IMR-90 (cell line): ENCODE data around the gene HTT-AS. TPM values are rescaled to one million over a fixed set of nuclear protein-coding genes. Genes with fewer than 3 reads are reported as not detected.

Experiments used
- ATAC-seq: fragments of 200-7000 bp; cut with Tn5 transposase; 2 replicates; pipeline ENCODE4 v1.9.1; 2020; ENCODE audit warnings: low read depth, mild to moderate bottlenecking, moderate library complexity
- BruUV-seq: library from RNA; stranded (reverse); fragments of 400-500 nt; replicated peaks from 2 replicates; lab custom pipeline; 2021; lab: Mats Ljungman, UMichigan
- CTCF ChIA-PET: fragments of 300-600 bp; formaldehyde crosslinking; extraction: SDS; loops from one replicate; lab custom pipeline; 2021; ENCODE audit warnings: antibody characterized with exemption; lab: Yijun Ruan, JAX
- POLR2A ChIA-PET: fragments of 300-600 bp; sonication (Branson Sonifier 250); formaldehyde crosslinking; loops from one replicate; lab custom pipeline; 2022; ENCODE audit warnings: antibody characterized with exemption; ENCODE audit not compliant: unreplicated experiment; lab: Charles Lee
- DNase-seq: peaks from one replicate; pipeline ENCODE4 v3.0.0; 2013
- H2AFZ ChIP-seq: replicated peaks from 2 replicates; pipeline ENCODE3; 2013; ENCODE audit warnings: low read length, mild to moderate bottlenecking; ENCODE audit not compliant: poor library complexity
- H2AK5ac ChIP-seq: 2 replicates; pipeline ENCODE4 v1.6.1; 2013; ENCODE audit warnings: low read depth, low read length, inconsistent platforms
- H2AK9ac ChIP-seq: replicated peaks from 2 replicates; pipeline ENCODE3; 2013; ENCODE audit warnings: mild to moderate bottlenecking, low read depth, low read length, moderate library complexity; ENCODE audit not compliant: poor library complexity
- H2BK120ac ChIP-seq: 2 replicates; pipeline ENCODE4 v1.6.1; 2013; ENCODE audit warnings: low read depth, low read length, inconsistent platforms
- H2BK15ac ChIP-seq: 3 replicates; pipeline ENCODE4 v1.6.1; 2013; ENCODE audit warnings: low read depth, low read length, inconsistent platforms
- H2BK20ac ChIP-seq: 2 replicates; pipeline ENCODE4 v1.6.1; 2013; ENCODE audit warnings: low read depth, mild to moderate bottlenecking, inconsistent platforms, low read length, moderate library complexity
- H2BK5ac ChIP-seq: 2 replicates; pipeline ENCODE4 v1.6.1; 2013; ENCODE audit warnings: mild to moderate bottlenecking, low read depth, low read length, inconsistent platforms; ENCODE audit not compliant: poor library complexity, severe bottlenecking
- H3K14ac ChIP-seq: replicated peaks from 2 replicates; pipeline ENCODE4 v1.6.1; 2013; ENCODE audit warnings: low read depth, low read length, inconsistent platforms
- H3K18ac ChIP-seq: 2 replicates; pipeline ENCODE4 v1.6.1; 2013; ENCODE audit warnings: low read depth, low read length, control low read depth
- H3K23ac ChIP-seq: 2 replicates; pipeline ENCODE4 v1.6.1; 2013; ENCODE audit warnings: low read depth, low read length, inconsistent platforms
- H3K27ac ChIP-seq: 2 replicates; pipeline ENCODE4 v1.5.1; 2013; ENCODE audit warnings: mild to moderate bottlenecking, control low read depth, low read length; ENCODE audit not compliant: insufficient read depth
- H3K27me3 ChIP-seq: 2 replicates; pipeline ENCODE4 v1.6.1; 2013; ENCODE audit warnings: low read length; ENCODE audit not compliant: control insufficient read depth, insufficient read depth
- H3K36me3 ChIP-seq: 2 replicates; pipeline ENCODE4 v1.6.1; 2013; ENCODE audit warnings: low read length, mixed read lengths; ENCODE audit not compliant: control insufficient read depth, insufficient read depth
- H3K4ac ChIP-seq: 2 replicates; pipeline ENCODE4 v1.6.1; 2013; ENCODE audit warnings: low read depth, low read length, inconsistent platforms
- H3K4me1 ChIP-seq: 2 replicates; pipeline ENCODE4 v1.6.1; 2013; ENCODE audit warnings: low read length, mixed read lengths; ENCODE audit not compliant: control insufficient read depth, insufficient read depth
- H3K4me2 ChIP-seq: 2 replicates; pipeline ENCODE4 v1.6.1; 2013; ENCODE audit warnings: low read depth, mild to moderate bottlenecking, control low read depth, low read length, moderate library complexity
- H3K4me3 ChIP-seq: 2 replicates; pipeline ENCODE4 v1.5.1; 2013; ENCODE audit warnings: low read depth, mild to moderate bottlenecking, control low read depth, low read length, moderate library complexity; ENCODE audit not compliant: insufficient read depth
- H3K56ac ChIP-seq: 2 replicates; pipeline ENCODE4 v1.6.1; 2013; ENCODE audit warnings: low read length, inconsistent platforms; ENCODE audit not compliant: insufficient read depth; ENCODE audit errors: extremely low read depth
- H3K79me1 ChIP-seq, 2 experiments: 2 replicates each; pipeline ENCODE4 v1.6.1; 2013; ENCODE audit warnings: low read length in 2 of 2, inconsistent platforms in 1 of 2, low read depth in 1 of 2
- H3K9ac ChIP-seq: 2 replicates; pipeline ENCODE4 v1.6.1; 2013; ENCODE audit warnings: low read depth, low read length, control low read depth
- H3K9me1 ChIP-seq: 2 replicates; pipeline ENCODE4 v1.6.1; 2013; ENCODE audit warnings: low read length, inconsistent platforms; ENCODE audit not compliant: insufficient read depth
- H3K9me3 ChIP-seq: 2 replicates; pipeline ENCODE4 v1.6.1; 2013; ENCODE audit warnings: low read length; ENCODE audit not compliant: control insufficient read depth, insufficient read depth
- H4K20me1 ChIP-seq: 2 replicates; pipeline ENCODE4 v1.6.1; 2013; ENCODE audit warnings: low read length, inconsistent platforms; ENCODE audit not compliant: insufficient read depth
- H4K5ac ChIP-seq: 2 replicates; pipeline ENCODE4 v1.6.1; 2013; ENCODE audit warnings: mild to moderate bottlenecking, low read depth, low read length, control low read depth
- H4K8ac ChIP-seq, 2 experiments: 2 replicates each; pipeline ENCODE4 v1.6.1; 2013; ENCODE audit warnings: low read depth in 2 of 2, low read length in 2 of 2, control low read depth in 1 of 2, inconsistent platforms in 1 of 2
- H4K91ac ChIP-seq: 2 replicates; pipeline ENCODE4 v1.6.1; 2013; ENCODE audit warnings: low read depth, low read length, inconsistent platforms; ENCODE audit not compliant: insufficient read depth
- FOS ChIP-seq: fragments of 150-350 bp; IDR thresholded peaks from 2 replicates; pipeline ENCODE4 v1.6.1; 2016; ENCODE audit warnings: low read depth, low read length
- MAZ ChIP-seq: IDR thresholded peaks from 2 replicates; pipeline ENCODE4 v1.6.1; 2012; ENCODE audit warnings: low read depth, mild to moderate bottlenecking, low read length, improper control_type of control experiment, moderate library complexity, borderline replicate concordance
- NFE2L2 ChIP-seq: fragments of 150-350 bp; IDR thresholded peaks from 2 replicates; pipeline ENCODE4 v1.6.1; 2016; ENCODE audit warnings: low read depth, mild to moderate bottlenecking, low read length
- RAD21 ChIP-seq: IDR thresholded peaks from 2 replicates; pipeline ENCODE4 v1.6.1; 2012; ENCODE audit warnings: low read length, improper control_type of control experiment
- RFX5 ChIP-seq: IDR thresholded peaks from 2 replicates; pipeline ENCODE4 v1.8.0; 2012; ENCODE audit warnings: low read depth, mild to moderate bottlenecking, low read length, moderate library complexity
- WGBS, 2 experiments: methylation state at CpG; one replicate each; pipeline versions ENCODE4 v1.1.5 to v1.1.7; 2013; ENCODE audit warnings: missing lambda C conversion rate in 2 of 2; ENCODE audit not compliant: insufficient read length in 1 of 2; ENCODE audit errors: extremely low coverage in 2 of 2; 5-methylcytosine and 5-hydroxymethylcytosine counted together
- dilution Hi-C: fragments of 300-500 bp; cut with HindIII; formaldehyde crosslinking; loops from one replicate; pipeline ENCODE4 v1.14.3; 2018; ENCODE audit warnings: low sequenced_read_pairs; ENCODE audit not compliant: unreplicated experiment
- in situ Hi-C: fragments of 300-500 bp; cut with MboI; formaldehyde crosslinking; loops from 3 replicates; pipeline ENCODE4 v1.14.3; 2019; ENCODE audit warnings: low sequenced_read_pairs, inconsistent platforms, mixed read lengths
- intact Hi-C: fragments of 100-400 bp; cut with micrococcal nuclease; formaldehyde crosslinking; loops from 2 replicates; pipeline ENCODE4 v1.10.0; 2022
- polyA plus RNA-seq, 3 experiments: library from polyadenylated mRNA; depleted of rRNA; stranded (reverse); fragments of >200 nt; gene quantifications; 2 replicates each; pipeline ENCODE4 v1.2.3, GENCODE V29; 2012; ENCODE audit warnings: low replicate concordance in 1 of 3
- total RNA-seq: library from RNA; depleted of rRNA; stranded (reverse); fragments of >200 nt; gene quantifications from 2 replicates; pipeline ENCODE4 v1.2.3, GENCODE V29; 2012
- TF ChIP-seq, protein P1 (sequence below): conservative IDR thresholded peaks from 2 replicates; pipeline ENCODE4 v1.5.1; 2012; ENCODE audit warnings: mild to moderate bottlenecking, low read depth, low read length, improper control_type of control experiment

HTT-AS gene
- total and polyA plus RNA-seq, 2 of the 4 experiments (the other 2 are of a cell fraction) = not detected

- Histone ChIP-seq H3K4ac (no peak overlapping the region), H3K27me3 (no peaks in the 10 kb centered on the region), H4K91ac (no peak overlapping the region), H3K18ac (no peak overlapping the region), H4K8ac (no peak overlapping the region), H2BK15ac (no peak overlapping the region), H3K14ac (no peak overlapping the region), H2BK120ac (no peak overlapping the region), H2AK5ac (no peak overlapping the region), H3K23ac (no peak overlapping the region), H3K4me3 (no peak overlapping the region), H3K9me3 (no peaks in the 10 kb centered on the region), H3K36me3 (peaks cover 25% of the 10 kb centered on the region), H4K5ac (no peak overlapping the region), H3K9ac (no peak overlapping the region), H4K20me1 (peaks cover 5% of the 10 kb centered on the region; the same call in 1 of the 2 replicates), H3K56ac (no peak overlapping the region), H2AFZ (no peak overlapping the region), H2BK20ac (no peak overlapping the region), H3K9me1 (peaks cover 15% of the 10 kb centered on the region), H2AK9ac (no peak overlapping the region), H3K79me1 (peaks cover 8 to 38% of the 10 kb centered on the region in 2 experiments; a peak in 3 of 4 replicates), H3K4me1 (peaks cover 11% of the 10 kb centered on the region), H2BK5ac (no peak overlapping the region), H3K27ac (no peak overlapping the region), H3K4me2 (no peak overlapping the region)
- ChIA-PET CTCF (no interaction called here), POLR2A (no interaction called here)
- intact Hi-C loops (no loop called here), dilution Hi-C loops (no loop called here), in situ Hi-C loops (no loop called here)
- ATAC-seq (no peak), DNase-seq (no peak)
- BruUV-seq = no TSS peak
- WGBS, 2 experiments = no CpG with 5 or more reads among the region's 2 CpGs
- TF ChIP-seq RAD21 (no peak), RFX5 (no peak), MAZ (no peak), NFE2L2 (no peak), FOS (no peak)
- TF ChIP-seq, protein P1, sequence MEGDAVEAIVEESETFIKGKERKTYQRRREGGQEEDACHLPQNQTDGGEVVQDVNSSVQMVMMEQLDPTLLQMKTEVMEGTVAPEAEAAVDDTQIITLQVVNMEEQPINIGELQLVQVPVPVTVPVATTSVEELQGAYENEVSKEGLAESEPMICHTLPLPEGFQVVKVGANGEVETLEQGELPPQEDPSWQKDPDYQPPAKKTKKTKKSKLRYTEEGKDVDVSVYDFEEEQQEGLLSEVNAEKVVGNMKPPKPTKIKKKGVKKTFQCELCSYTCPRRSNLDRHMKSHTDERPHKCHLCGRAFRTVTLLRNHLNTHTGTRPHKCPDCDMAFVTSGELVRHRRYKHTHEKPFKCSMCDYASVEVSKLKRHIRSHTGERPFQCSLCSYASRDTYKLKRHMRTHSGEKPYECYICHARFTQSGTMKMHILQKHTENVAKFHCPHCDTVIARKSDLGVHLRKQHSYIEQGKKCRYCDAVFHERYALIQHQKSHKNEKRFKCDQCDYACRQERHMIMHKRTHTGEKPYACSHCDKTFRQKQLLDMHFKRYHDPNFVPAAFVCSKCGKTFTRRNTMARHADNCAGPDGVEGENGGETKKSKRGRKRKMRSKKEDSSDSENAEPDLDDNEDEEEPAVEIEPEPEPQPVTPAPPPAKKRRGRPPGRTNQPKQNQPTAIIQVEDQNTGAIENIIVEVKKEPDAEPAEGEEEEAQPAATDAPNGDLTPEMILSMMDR = no peak
These were observed 45.1 kb upstream of the HTT-AS start for GRCh38 chr4:3119464-3119863.
